Adrenal gland (tissue), 12 donors: Measurements from ENCODE around the gene ARIH2. TPM values are rescaled to one million over a fixed set of nuclear protein-coding genes. Genes with fewer than 3 reads are reported as not detected.

Experiments
- DNase-seq, 7 donors: peaks; one replicate each; pipeline ENCODE4 v3.0.0-alpha.2; 2019 to 2020
- H3K27ac ChIP-seq, 5 donors: fragments of 200-600 bp; sonication (generic) in 4 of 5; 1 replicate in 3 of 5; 2 replicates in 2 of 5; pipeline versions ENCODE4 v1.5.1 to v1.8.0; 2016 to 2020; ENCODE audit warnings: mild to moderate bottlenecking in 1 of 5
- H3K27me3 ChIP-seq: fragments of 200-600 bp; 2 replicates; pipeline ENCODE4 v1.8.0; 2021
- H3K36me3 ChIP-seq, 2 donors: fragments of 200-600 bp; replicated peaks in 1 of 2; 1 replicate in 1 of 2; 2 replicates in 1 of 2; pipeline versions ENCODE4 v1.5.1 to v1.8.0; 2018 to 2022
- H3K4me1 ChIP-seq, 2 donors: fragments of 200-600 bp; replicated peaks in 1 of 2; 1 replicate in 1 of 2; 2 replicates in 1 of 2; pipeline versions ENCODE4 v1.5.1 to v1.8.0; 2018 to 2021
- H3K4me3 ChIP-seq, 4 donors: fragments of 200-600 bp; sonication (generic) in 3 of 4; one replicate each; pipeline ENCODE4 v1.5.1; 2016 to 2018
- H3K9me3 ChIP-seq, 3 donors: fragments of 200-600 bp; sonication (generic) in 1 of 3; replicated peaks in 1 of 3; 1 replicate in 2 of 3; 2 replicates in 1 of 3; pipeline versions ENCODE4 v1.5.1 to v1.8.0; 2016 to 2021
- POLR2A ChIP-seq, 2 donors: fragments of 450-650 bp; IDR thresholded peaks; one replicate each; pipeline ENCODE4 v1.6.1; 2017; ENCODE audit warnings: antibody characterized with exemption in 2 of 2, mild to moderate bottlenecking in 2 of 2, moderate library complexity in 1 of 2
- WGBS, 4 donors: extraction: QIAGEN DNeasy Blood & Tissue Kit in 2 of 4; methylation state at CpG; one replicate each; pipeline versions ENCODE4 v1.1.5 to v1.1.7; 2013 to 2017; 5-methylcytosine and 5-hydroxymethylcytosine counted together
- intact Hi-C, 2 donors: fragments of 100-400 bp; cut with DNase I; formaldehyde crosslinking; loops; one replicate each; pipeline versions ENCODE4 v1.14.1 to v1.15.0; 2022 to 2023
- polyA plus RNA-seq, 3 donors: library from polyadenylated mRNA; stranded (reverse); fragments of 200-250 nt in 2 of 3; fragments of 350-450 nt in 1 of 3; fragmentation: Illumina TruSeq in 1 of 3; extraction: RNeasy Lipid Tissue Mini Kit (QIAGEN cat#74804) in 1 of 3; gene quantifications; one replicate each; pipeline ENCODE4 v1.2.3, GENCODE V29; 2013 to 2014
- total RNA-seq, 9 donors: library from RNA; depleted of rRNA in 4 of 9; stranded (reverse); fragments of >200 nt in 4 of 9; fragments of 120-200 nt in 1 of 9; fragmentation: NEBNext Ultra II Directional in 1 of 9; extraction: Animal tissue kit (Norgen Biotek cat#: 25700) in 1 of 9; gene quantifications; one replicate each; pipeline versions ENCODE4 v1.1.0 to v1.2.4, GENCODE V29; 2013 to 2023
- TF ChIP-seq, protein P1 (sequence below), 6 experiments: fragments of 450-650 bp in 4 of 6; fragments of 200-600 bp in 2 of 6; sonication (generic) in 1 of 6; IDR thresholded peaks; 1 replicate in 5 of 6; 2 replicates in 1 of 6; pipeline versions ENCODE4 v1.5.1 to v1.8.0; 2016 to 2021; ENCODE audit warnings: antibody characterized with exemption in 6 of 6, mild to moderate bottlenecking in 2 of 6, moderate library complexity in 1 of 6
- donor health status: healthy with polysubstance abuse.
- donor health status: Bipolar disorder and iron deficiency.
- donor health status: DM: yes; HTN: yes; CAD: no.
- donor health status: DM: no; HTN: no; CAD: no.
- donor health status: DM: no; HTN: no; CAD: no.
- donor health status: DM: yes; HTN: yes; CAD: no.

ARIH2 gene
- total and polyA plus RNA-seq, 12 donors = 46.7 to 135 (median 83.1) TPM

DNA sequence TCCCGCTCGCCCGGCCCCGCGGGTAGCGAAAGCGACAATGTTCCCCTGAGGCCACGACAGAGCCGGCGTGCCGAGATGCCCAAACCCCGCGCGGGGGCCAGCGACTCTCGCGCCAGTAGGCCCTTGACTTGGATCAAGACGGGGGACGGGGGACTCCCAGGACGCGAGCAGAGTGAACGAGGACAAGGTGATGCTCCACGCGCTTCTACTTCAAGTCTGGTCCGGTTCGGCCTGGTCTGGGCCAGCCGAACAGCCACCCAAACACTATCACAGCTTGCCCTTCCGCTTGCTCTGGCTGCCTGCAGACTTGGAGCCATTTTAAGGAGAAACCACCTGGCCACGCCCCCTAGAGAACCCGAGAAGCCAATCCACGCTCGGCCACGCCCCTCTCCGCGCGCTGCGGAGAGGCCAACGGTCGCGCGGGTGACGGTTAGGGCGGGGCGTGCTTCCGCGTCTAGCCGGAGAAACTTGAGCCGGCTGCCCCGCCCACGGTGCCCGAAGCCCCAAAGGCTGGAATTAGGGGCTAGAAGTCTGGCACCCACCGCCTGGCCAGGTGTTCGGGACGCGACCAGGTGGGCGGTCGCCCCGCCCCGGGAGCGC is 102.7 kb downstream of the ARIH2 start:
- peak overlapping the region; percentile 98 to 100 (median 99) for H3K27ac ChIP-seq
- intact Hi-C loops = loop anchor here in 1 of 2 donors (10.0 kb wide), 1 partner anchor 1023 kb away; no protein-coding TSS in a partner anchor
- H3K4me1 ChIP-seq = peaks cover 22 to 44% of the 10 kb centered on the region in 2 donors
- peak; percentile 98 to 99 for TF ChIP-seq POLR2A (IDR thresholded peaks at IDR 0.05)
- TF ChIP-seq, protein P1, sequence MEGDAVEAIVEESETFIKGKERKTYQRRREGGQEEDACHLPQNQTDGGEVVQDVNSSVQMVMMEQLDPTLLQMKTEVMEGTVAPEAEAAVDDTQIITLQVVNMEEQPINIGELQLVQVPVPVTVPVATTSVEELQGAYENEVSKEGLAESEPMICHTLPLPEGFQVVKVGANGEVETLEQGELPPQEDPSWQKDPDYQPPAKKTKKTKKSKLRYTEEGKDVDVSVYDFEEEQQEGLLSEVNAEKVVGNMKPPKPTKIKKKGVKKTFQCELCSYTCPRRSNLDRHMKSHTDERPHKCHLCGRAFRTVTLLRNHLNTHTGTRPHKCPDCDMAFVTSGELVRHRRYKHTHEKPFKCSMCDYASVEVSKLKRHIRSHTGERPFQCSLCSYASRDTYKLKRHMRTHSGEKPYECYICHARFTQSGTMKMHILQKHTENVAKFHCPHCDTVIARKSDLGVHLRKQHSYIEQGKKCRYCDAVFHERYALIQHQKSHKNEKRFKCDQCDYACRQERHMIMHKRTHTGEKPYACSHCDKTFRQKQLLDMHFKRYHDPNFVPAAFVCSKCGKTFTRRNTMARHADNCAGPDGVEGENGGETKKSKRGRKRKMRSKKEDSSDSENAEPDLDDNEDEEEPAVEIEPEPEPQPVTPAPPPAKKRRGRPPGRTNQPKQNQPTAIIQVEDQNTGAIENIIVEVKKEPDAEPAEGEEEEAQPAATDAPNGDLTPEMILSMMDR (IDR thresholded peaks at IDR 0.05) = no peak
- DNase-seq = peak; percentile 99 to 100 (median 100)
- peak overlapping the region; percentile 54 to 91 (median 66) for H3K4me3 ChIP-seq
- no peaks in the 10 kb centered on the region for H3K9me3 ChIP-seq
- peaks cover 0 to 39% of the 10 kb centered on the region in 2 donors for H3K36me3 ChIP-seq
- H3K27me3 ChIP-seq = no peaks in the 10 kb centered on the region
- 0% methylated on average over 3 to 60 of the region's 60 CpGs; no CpG with 5 or more reads in 1 of the 4 donors for WGBS, 4 donors

DNA sequence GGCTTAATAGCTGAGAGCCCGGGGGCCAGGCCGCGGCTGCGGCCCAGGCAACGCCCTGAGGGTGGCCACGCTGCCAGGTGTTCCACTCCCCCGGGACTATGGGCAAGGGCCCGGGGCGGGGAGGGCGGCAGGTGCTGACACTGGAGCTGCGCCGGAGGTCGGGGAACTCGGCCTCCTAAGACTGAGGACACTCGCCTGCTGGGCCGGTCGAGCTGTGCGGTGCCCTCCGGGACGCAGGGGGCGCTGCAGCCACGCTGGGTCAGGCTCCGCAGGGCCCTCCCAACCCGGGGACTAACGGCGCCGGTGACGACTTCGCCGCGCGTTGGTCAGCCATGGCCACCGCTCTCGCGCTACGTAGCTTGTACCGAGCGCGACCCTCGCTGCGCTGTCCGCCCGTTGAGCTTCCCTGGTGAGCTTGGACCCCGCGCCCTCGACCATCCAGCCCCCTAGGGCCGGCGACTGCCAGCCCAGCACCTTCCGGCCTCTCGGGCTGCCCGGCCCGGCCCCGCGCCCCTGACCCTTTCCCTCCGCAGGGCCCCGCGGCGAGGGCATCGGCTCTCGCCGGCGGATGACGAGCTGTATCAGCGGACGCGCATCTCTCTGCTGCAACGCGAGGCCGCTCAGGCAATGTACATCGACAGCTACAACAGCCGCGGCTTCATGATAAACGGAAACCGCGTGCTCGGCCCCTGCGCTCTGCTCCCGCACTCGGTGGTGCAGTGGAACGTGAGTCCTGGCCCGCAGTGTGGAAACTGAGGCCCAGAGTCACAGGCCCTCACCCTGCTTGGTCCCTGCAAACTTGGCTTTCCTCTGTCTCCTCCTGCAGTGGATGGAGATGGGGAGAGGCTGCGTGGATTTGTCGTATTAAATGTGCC is 103.4 kb downstream of the ARIH2 start, which contains the start of gene NDUFAF3:
Gene NDUFAF3, plus strand, starts transcription at position 309 of the 875 bp plus-strand sequence. Its CDS starts 24 bp downstream, at position 333.
- H3K36me3 ChIP-seq = peaks cover 0 to 38% of the 10 kb centered on the region in 2 donors
- H3K4me3 ChIP-seq = peak within 1 kb of the TSS; percentile 54 to 91 (median 66)
- H3K27ac ChIP-seq = peak within 1 kb of the TSS; percentile 98 to 100 (median 99)
- intact Hi-C loops = loop anchor here in 1 of 2 donors (10.0 kb wide), 1 partner anchor 1023 kb away; no protein-coding TSS in a partner anchor
- H3K4me1 ChIP-seq = peaks cover 22 to 44% of the 10 kb centered on the region in 2 donors
- 0 to 1% (median 0%) methylated on average over 15 to 83 of the region's 83 CpGs for WGBS, 4 donors
- H3K27me3 ChIP-seq = no peaks in the 10 kb centered on the region
- peak; percentile 91 to 93 for TF ChIP-seq POLR2A (IDR thresholded peaks at IDR 0.05)
- TF ChIP-seq, protein P1 (IDR thresholded peaks at IDR 0.05) = peak; percentile 89 to 99 (median 96)
- peak; percentile 93 to 97 (median 94) for DNase-seq
- H3K9me3 ChIP-seq = no peaks in the 10 kb centered on the region

DNA sequence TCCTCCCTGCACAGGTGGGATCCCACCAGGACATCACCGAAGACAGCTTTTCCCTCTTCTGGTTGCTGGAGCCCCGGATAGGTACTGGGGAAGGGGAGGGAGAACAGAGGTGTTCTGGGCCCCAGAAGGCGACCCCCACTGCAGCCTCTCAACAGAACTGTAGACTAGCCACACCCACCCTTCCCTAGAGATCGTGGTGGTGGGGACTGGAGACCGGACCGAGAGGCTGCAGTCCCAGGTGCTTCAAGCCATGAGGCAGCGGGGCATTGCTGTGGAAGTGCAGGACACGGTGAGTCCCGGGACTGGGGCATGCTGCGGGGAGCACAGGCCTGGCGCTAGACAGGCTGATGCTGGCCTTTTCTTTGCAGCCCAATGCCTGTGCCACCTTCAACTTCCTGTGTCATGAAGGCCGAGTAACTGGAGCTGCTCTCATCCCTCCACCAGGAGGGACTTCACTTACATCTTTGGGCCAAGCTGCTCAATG is 104.1 kb downstream of the ARIH2 start:
- H3K27me3 ChIP-seq = no peaks in the 10 kb centered on the region
- no peaks in the 10 kb centered on the region for H3K9me3 ChIP-seq
- peak in 2 of 7 donors; percentile 33 to 39 for DNase-seq
- 17 to 25% (median 20%) methylated on average over 4 to 12 of the region's 12 CpGs for WGBS, 4 donors
- H3K4me3 ChIP-seq = peak overlapping the region in 3 of 4 donors; percentile 1 to 91 (median 74)
- peaks cover 0 to 38% of the 10 kb centered on the region in 2 donors for H3K36me3 ChIP-seq
- TF ChIP-seq, protein P1 (IDR thresholded peaks at IDR 0.05) = no peak
- no peak for TF ChIP-seq POLR2A (IDR thresholded peaks at IDR 0.05)
- intact Hi-C loops = loop anchor here in 1 of 2 donors (10.0 kb wide), 1 partner anchor 1022 kb away; no protein-coding TSS in a partner anchor
- H3K27ac ChIP-seq = peak overlapping the region in 4 of 5 donors; percentile 98 to 100 (median 100)
- H3K4me1 ChIP-seq = peaks cover 22 to 37% of the 10 kb centered on the region in 2 donors
